Measurements from ENCODE around the gene IQCE.

IQCE gene

GRCh38 chr7:2660359-2661095, 101.7 kb downstream of the IQCE start:
- Histone ChIP-seq H3K27me3 (ENCODE audit: control insufficient read depth, insufficient read depth, low read length) (no peaks in the 10 kb centered on the region), H3K9me3 (ENCODE audit: control insufficient read depth, insufficient read depth, low read length) (no peaks in the 10 kb centered on the region), H3K9ac (ENCODE audit: low read depth, low read length) (no peak overlapping the region), H3K4me3 (ENCODE audit: low read depth, low read length) (no peak overlapping the region), H3K4me1 (ENCODE audit: control insufficient read depth, insufficient read depth, low read length) (no peaks in the 10 kb centered on the region), H3K36me3 (ENCODE audit: control insufficient read depth, insufficient read depth, low read length) (peaks cover 39% of the 10 kb centered on the region)

- H3K4me1 ChIP-seq (ENCODE audit: control insufficient read depth, insufficient read depth, low read length), result no peaks in the 10 kb centered on the region
- no peaks in the 10 kb centered on the region for H3K9me3 ChIP-seq (ENCODE audit: control insufficient read depth, insufficient read depth, low read length)
- no peak overlapping the region for H3K9ac ChIP-seq (ENCODE audit: low read depth, low read length)
- no peak overlapping the region for H3K4me3 ChIP-seq (ENCODE audit: low read depth, low read length)
- no peaks in the 10 kb centered on the region for H3K27me3 ChIP-seq (ENCODE audit: control insufficient read depth, insufficient read depth, low read length)
- H3K36me3 ChIP-seq (ENCODE audit: control insufficient read depth, insufficient read depth, low read length), result peaks cover 36% of the 10 kb centered on the region
These were observed 102.3 kb downstream of the IQCE start for GRCh38 chr7:2661096-2661449.

GRCh38 chr7:2661602-2662272, 103.0 kb downstream of the IQCE start:
- Histone ChIP-seq H3K4me3 (ENCODE audit: low read depth, low read length) (no peak overlapping the region), H3K4me1 (ENCODE audit: control insufficient read depth, insufficient read depth, low read length) (no peaks in the 10 kb centered on the region), H3K36me3 (ENCODE audit: control insufficient read depth, insufficient read depth, low read length) (peaks cover 29% of the 10 kb centered on the region), H3K9ac (ENCODE audit: low read depth, low read length) (no peak overlapping the region), H3K9me3 (ENCODE audit: control insufficient read depth, insufficient read depth, low read length) (no peaks in the 10 kb centered on the region), H3K27me3 (ENCODE audit: control insufficient read depth, insufficient read depth, low read length) (no peaks in the 10 kb centered on the region)

- no peaks in the 10 kb centered on the region for H3K27me3 ChIP-seq (ENCODE audit: control insufficient read depth, insufficient read depth, low read length)
- no peak overlapping the region for H3K9ac ChIP-seq (ENCODE audit: low read depth, low read length)
- no peaks in the 10 kb centered on the region for H3K4me1 ChIP-seq (ENCODE audit: control insufficient read depth, insufficient read depth, low read length)
- no peak overlapping the region for H3K4me3 ChIP-seq (ENCODE audit: low read depth, low read length)
- H3K36me3 ChIP-seq (ENCODE audit: control insufficient read depth, insufficient read depth, low read length), result peaks cover 25% of the 10 kb centered on the region
- no peaks in the 10 kb centered on the region for H3K9me3 ChIP-seq (ENCODE audit: control insufficient read depth, insufficient read depth, low read length)
These were observed 103.7 kb downstream of the IQCE start for GRCh38 chr7:2662273-2663120.

GRCh38 chr7:2663121-2663886, 104.5 kb downstream of the IQCE start:
- H3K9ac ChIP-seq (ENCODE audit: low read depth, low read length), result no peak overlapping the region
- no peak overlapping the region for H3K4me3 ChIP-seq (ENCODE audit: low read depth, low read length)
- H3K27me3 ChIP-seq (ENCODE audit: control insufficient read depth, insufficient read depth, low read length), result no peaks in the 10 kb centered on the region
- no peaks in the 10 kb centered on the region for H3K9me3 ChIP-seq (ENCODE audit: control insufficient read depth, insufficient read depth, low read length)
- peaks cover 18% of the 10 kb centered on the region for H3K36me3 ChIP-seq (ENCODE audit: control insufficient read depth, insufficient read depth, low read length)
- no peaks in the 10 kb centered on the region for H3K4me1 ChIP-seq (ENCODE audit: control insufficient read depth, insufficient read depth, low read length)

GRCh38 chr7:2663960-2664359, 105.2 kb downstream of the IQCE start:
- H3K4me3 ChIP-seq (ENCODE audit: low read depth, low read length), result no peak overlapping the region
- H3K9me3 ChIP-seq (ENCODE audit: control insufficient read depth, insufficient read depth, low read length), result no peaks in the 10 kb centered on the region
- H3K4me1 ChIP-seq (ENCODE audit: control insufficient read depth, insufficient read depth, low read length), result no peaks in the 10 kb centered on the region
- peaks cover 13% of the 10 kb centered on the region for H3K36me3 ChIP-seq (ENCODE audit: control insufficient read depth, insufficient read depth, low read length)
- H3K9ac ChIP-seq (ENCODE audit: low read depth, low read length), result no peak overlapping the region
- H3K27me3 ChIP-seq (ENCODE audit: control insufficient read depth, insufficient read depth, low read length), result no peaks in the 10 kb centered on the region

All from iPS-15b (cell line).